Breast epithelium (tissue), 3 donors: ENCODE data around the gene ETS2.

Source experiments
- POLR2A ChIP-seq: fragments of 450-650 bp; IDR thresholded peaks from one replicate; pipeline ENCODE4 v1.6.1; 2016; ENCODE audit warnings: antibody characterized with exemption, mild to moderate bottlenecking, moderate library complexity
- TF ChIP-seq, protein P1 (sequence below), 3 donors: fragments of 450-650 bp; IDR thresholded peaks; one replicate each; pipeline ENCODE4 v1.5.1; 2016 to 2017; ENCODE audit warnings: antibody characterized with exemption in 3 of 3, mild to moderate bottlenecking in 3 of 3, moderate library complexity in 3 of 3

DNA sequence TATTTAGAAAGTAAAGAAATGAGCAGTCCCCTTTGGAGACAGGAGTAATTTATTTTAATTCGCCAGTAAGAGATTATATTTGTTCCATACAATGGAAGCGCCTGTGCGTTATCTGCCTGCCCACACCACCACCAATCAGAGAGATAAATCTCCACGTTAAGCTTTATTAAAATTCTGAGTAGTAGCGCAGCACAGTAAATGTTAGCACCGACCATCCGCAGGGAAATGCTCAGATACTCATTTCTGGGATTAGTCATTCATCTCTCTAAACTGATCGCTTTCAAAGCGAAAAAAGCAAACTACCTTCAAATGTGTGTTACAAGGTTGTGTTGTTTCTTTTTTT, 1.2 kb downstream of the ETS2 start:
- TF ChIP-seq, protein P1, sequence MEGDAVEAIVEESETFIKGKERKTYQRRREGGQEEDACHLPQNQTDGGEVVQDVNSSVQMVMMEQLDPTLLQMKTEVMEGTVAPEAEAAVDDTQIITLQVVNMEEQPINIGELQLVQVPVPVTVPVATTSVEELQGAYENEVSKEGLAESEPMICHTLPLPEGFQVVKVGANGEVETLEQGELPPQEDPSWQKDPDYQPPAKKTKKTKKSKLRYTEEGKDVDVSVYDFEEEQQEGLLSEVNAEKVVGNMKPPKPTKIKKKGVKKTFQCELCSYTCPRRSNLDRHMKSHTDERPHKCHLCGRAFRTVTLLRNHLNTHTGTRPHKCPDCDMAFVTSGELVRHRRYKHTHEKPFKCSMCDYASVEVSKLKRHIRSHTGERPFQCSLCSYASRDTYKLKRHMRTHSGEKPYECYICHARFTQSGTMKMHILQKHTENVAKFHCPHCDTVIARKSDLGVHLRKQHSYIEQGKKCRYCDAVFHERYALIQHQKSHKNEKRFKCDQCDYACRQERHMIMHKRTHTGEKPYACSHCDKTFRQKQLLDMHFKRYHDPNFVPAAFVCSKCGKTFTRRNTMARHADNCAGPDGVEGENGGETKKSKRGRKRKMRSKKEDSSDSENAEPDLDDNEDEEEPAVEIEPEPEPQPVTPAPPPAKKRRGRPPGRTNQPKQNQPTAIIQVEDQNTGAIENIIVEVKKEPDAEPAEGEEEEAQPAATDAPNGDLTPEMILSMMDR (IDR thresholded peaks at IDR 0.05), result no peak
- TF ChIP-seq POLR2A, result no peak
